GM13977 (cell line): ENCODE results near the gene KIAA1614.

Experiments
- DNase-seq: peaks from one replicate; pipeline ENCODE4 v3.0.0; 2012; ENCODE audit warnings: low spot score
- CTCF ChIP-seq: IDR thresholded peaks from 2 replicates; pipeline ENCODE4 v1.5.1; 2012; ENCODE audit warnings: mild to moderate bottlenecking, control low read depth; ENCODE audit not compliant: insufficient read depth; ENCODE audit errors: extremely low read depth, missing control alignments
- in situ Hi-C: fragments of 300-500 bp; cut with MboI; formaldehyde crosslinking; loops from one replicate; pipeline ENCODE4 v1.12.0; 2022; ENCODE audit warnings: low sequenced_read_pairs, low pct_unique_long_range_greater_than_20kb, mixed read lengths, inconsistent platforms; ENCODE audit not compliant: unreplicated experiment

KIAA1614 gene

GRCh38 chr1:180915426-180915965 lies 2.8 kb downstream of the KIAA1614 start:
- no peak for DNase-seq
- in situ Hi-C loops = no loop called here
- TF ChIP-seq CTCF = no peak

DNA sequence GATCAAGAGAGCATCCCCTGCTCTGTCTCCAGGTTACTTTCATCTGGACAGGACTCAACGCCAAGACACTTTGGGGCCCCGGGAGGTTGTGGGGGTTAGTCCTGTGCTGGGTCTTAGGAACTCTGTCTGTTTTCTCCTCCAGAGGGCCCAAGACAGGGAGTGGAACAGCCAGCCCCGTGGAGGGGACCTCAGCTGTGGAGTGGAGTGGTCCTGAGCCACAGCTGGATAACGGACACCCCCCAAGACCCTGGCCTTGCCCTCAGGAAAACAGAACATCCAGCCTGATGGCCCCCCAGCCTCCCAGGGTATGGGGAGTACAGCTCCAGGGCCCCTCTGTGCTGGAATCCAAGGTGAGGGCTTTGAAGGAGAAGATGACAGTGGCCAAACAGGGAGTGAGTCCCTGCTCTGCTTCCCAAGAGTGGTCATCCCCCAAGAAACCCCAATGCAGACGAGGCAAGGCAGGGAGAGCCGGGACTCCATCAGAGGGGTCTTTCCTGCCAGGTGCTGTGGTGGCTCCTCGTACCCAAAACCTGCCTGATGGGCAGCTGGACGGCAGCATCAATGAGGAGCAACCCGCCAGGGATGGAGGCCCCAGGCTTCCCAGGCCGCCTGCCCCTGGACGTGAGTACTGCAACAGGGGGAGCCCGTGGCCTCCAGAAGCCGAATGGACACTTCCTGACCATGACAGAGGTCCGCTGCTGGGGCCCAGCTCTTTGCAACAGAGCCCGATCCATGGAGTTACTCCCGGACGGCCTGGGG lies 3.5 kb downstream of the KIAA1614 start:
- no peak for DNase-seq
- no peak for TF ChIP-seq CTCF
- in situ Hi-C loops = no loop called here

- in situ Hi-C loops = no loop called here
- no peak for TF ChIP-seq CTCF
Measured at GRCh38 chr1:180916771-180917170, 4.1 kb downstream of the KIAA1614 start.

GRCh38 chr1:180917306-180918065 lies 4.8 kb downstream of the KIAA1614 start:
- in situ Hi-C loops = no loop called here
- DNase-seq = no peak
- TF ChIP-seq CTCF = no peak

More at GRCh38 chr1:180916771-180917170, 4.1 kb downstream of the KIAA1614 start:
- DNase-seq = no peak

GRCh38 chr1:180918519-180918918 lies 5.8 kb downstream of the KIAA1614 start:
- no peak for TF ChIP-seq CTCF
- no peak for DNase-seq
- in situ Hi-C loops = no loop called here

DNA sequence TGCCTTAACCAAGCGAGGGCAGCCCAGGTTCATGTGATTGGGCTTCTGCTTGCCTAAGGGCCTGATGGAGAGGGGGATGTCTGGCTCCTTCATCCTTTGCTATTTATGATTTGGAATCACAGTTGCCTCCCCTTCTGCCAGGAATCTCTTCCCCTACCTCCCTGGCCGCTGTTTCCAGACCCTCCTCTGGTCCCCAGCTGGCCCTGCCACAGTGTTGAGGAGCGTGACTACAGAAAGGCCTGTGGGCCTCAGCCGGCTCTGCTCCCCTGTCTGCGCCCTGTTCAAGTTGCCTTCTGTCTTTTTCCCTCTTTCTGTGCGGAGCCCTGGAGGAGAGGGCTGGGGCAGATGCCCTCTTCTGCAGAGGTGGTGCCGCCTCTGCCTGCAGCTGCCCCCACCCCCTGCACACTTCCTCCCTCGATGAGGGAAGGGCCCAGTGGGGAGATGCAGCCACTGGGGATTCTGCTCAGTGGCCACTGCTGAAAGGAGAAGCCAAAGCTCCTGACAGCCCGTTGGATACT lies 6.5 kb downstream of the KIAA1614 start:
- no peak for DNase-seq
- in situ Hi-C loops = no loop called here
- no peak for TF ChIP-seq CTCF
